ENCODE measurements around the gene SLC4A1. TPM values are rescaled to one million over a fixed set of nuclear protein-coding genes. Genes with fewer than 3 reads are reported as not detected.

SLC4A1 gene
- total and polyA plus RNA-seq, 2 donors (not counting 3 experiments of a cell fraction or from before 2014, with no cell fraction given) = not detected

- TF ChIP-seq GATA2 (IDR thresholded peaks at IDR 0.05; ENCODE audit: insufficient read depth, insufficient read length, low read depth, low read length) (no peak), EZH2 (IDR thresholded peaks at IDR 0.05; ENCODE audit: borderline replicate concordance, low read depth, low read length, severe bottlenecking) (no peak), JUN (IDR thresholded peaks at IDR 0.05; ENCODE audit: borderline replicate concordance, insufficient read depth, insufficient read length, low read depth) (no peak), POLR2AphosphoS5 (IDR thresholded peaks at IDR 0.05; ENCODE audit: insufficient read depth, low read depth, low read length) (no peak), POLR2A (IDR thresholded peaks at IDR 0.05; ENCODE audit: low read depth, low read length) (no peak), FOS (IDR thresholded peaks at IDR 0.05; ENCODE audit: borderline replicate concordance, insufficient read depth, low read length) (no peak)
- TF ChIP-seq, protein P1, sequence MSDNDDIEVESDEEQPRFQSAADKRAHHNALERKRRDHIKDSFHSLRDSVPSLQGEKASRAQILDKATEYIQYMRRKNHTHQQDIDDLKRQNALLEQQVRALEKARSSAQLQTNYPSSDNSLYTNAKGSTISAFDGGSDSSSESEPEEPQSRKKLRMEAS (IDR thresholded peaks at IDR 0.05; ENCODE audit: insufficient read depth, insufficient read length) = no peak
- Histone ChIP-seq H3K79me2 (ENCODE audit: control insufficient read depth, insufficient read depth, low read length) (no peaks in the 10 kb centered on the region), H3K9me3 (replicated peaks; ENCODE audit: control insufficient read depth, insufficient read depth, low read length) (no peaks in the 10 kb centered on the region), H3K27me3 (ENCODE audit: control insufficient read depth in 2 of 2, insufficient read depth in 2 of 2, low read length in 2 of 2) (no peaks in the 10 kb centered on the region), H3K4me2 (ENCODE audit: insufficient read depth, low read length) (no peak overlapping the region), H3K9me1 (replicated peaks; ENCODE audit: control insufficient read depth, extremely low read depth, insufficient read depth, low read length) (no peaks in the 10 kb centered on the region), H3K4me1 (ENCODE audit: control insufficient read depth, extremely low read depth, insufficient read depth, low read length) (no peaks in the 10 kb centered on the region), H4K20me1 (replicated peaks; ENCODE audit: control insufficient read depth, extremely low read depth, insufficient read depth, low read length) (no peaks in the 10 kb centered on the region), H3K9ac (replicated peaks; ENCODE audit: extremely low read depth, insufficient read depth, low read length) (no peak overlapping the region), H3K27ac (ENCODE audit: insufficient read depth, low read depth, low read length) (no peak overlapping the region), H3K4me3 (replicated peaks in 1 of 3; ENCODE audit: insufficient read depth in 1 of 3, low read depth in 1 of 3, low read length in 3 of 3) (no peak overlapping the region), H3K36me3 (ENCODE audit: control insufficient read depth in 2 of 2, extremely low read depth in 1 of 2, insufficient read depth in 2 of 2, low read length in 2 of 2) (no peaks in the 10 kb centered on the region), H2AFZ (ENCODE audit: low read depth, low read length) (no peak overlapping the region)
- no peak for DNase-seq (ENCODE audit: low read depth, low spot score)
- CTCF ChIA-PET = interaction anchor here (1.5 to 1.8 kb wide), 2 partner anchors 12 to 21 kb away, joined by 3 to 8 read pairs; partner anchors contain the start of gene RUNDC3A
- intact Hi-C loops (cut with micrococcal nuclease) = no loop called here
- no peak for FAIRE-seq
- POLR2A ChIA-PET = no interaction called here
- dilution Hi-C loops (cut with MboI; ENCODE audit: extremely low pct_ligation_motif_present, low sequenced_read_pairs) = no loop called here
- no TSS peak for BruUV-seq (replicated peaks)
Measured at GRCh38 chr17:44287651-44288050, 19.7 kb upstream of the SLC4A1 start.

- intact Hi-C loops (cut with micrococcal nuclease) (no loop called here), dilution Hi-C loops (cut with MboI; ENCODE audit: extremely low pct_ligation_motif_present, low sequenced_read_pairs) (no loop called here)
- Histone ChIP-seq H3K79me2 (ENCODE audit: control insufficient read depth, insufficient read depth, low read length) (no peaks in the 10 kb centered on the region), H3K27ac (ENCODE audit: insufficient read depth, low read depth, low read length) (no peak overlapping the region), H3K27me3 (ENCODE audit: control insufficient read depth in 2 of 2, insufficient read depth in 2 of 2, low read length in 2 of 2) (no peaks in the 10 kb centered on the region), H3K9me3 (replicated peaks; ENCODE audit: control insufficient read depth, insufficient read depth, low read length) (no peaks in the 10 kb centered on the region), H4K20me1 (replicated peaks; ENCODE audit: control insufficient read depth, extremely low read depth, insufficient read depth, low read length) (no peaks in the 10 kb centered on the region), H3K9me1 (replicated peaks; ENCODE audit: control insufficient read depth, extremely low read depth, insufficient read depth, low read length) (no peaks in the 10 kb centered on the region), H3K4me1 (ENCODE audit: control insufficient read depth, extremely low read depth, insufficient read depth, low read length) (peaks cover 15% of the 10 kb centered on the region), H2AFZ (ENCODE audit: low read depth, low read length) (no peak overlapping the region), H3K9ac (replicated peaks; ENCODE audit: extremely low read depth, insufficient read depth, low read length) (no peak overlapping the region), H3K36me3 (ENCODE audit: control insufficient read depth in 2 of 2, extremely low read depth in 1 of 2, insufficient read depth in 2 of 2, low read length in 2 of 2) (no peaks in the 10 kb centered on the region), H3K4me3 (replicated peaks in 1 of 3; ENCODE audit: insufficient read depth in 1 of 3, low read depth in 1 of 3, low read length in 3 of 3) (no peak overlapping the region), H3K4me2 (ENCODE audit: insufficient read depth, low read length) (no peak overlapping the region)
- FAIRE-seq (no peak), DNase-seq (ENCODE audit: low read depth, low spot score) (no peak)
- CTCF ChIA-PET = no interaction called here
- BruUV-seq (replicated peaks) = no TSS peak
- POLR2A ChIA-PET = no interaction called here
- no peak for TF ChIP-seq GATA2 (IDR thresholded peaks at IDR 0.05; ENCODE audit: insufficient read depth, insufficient read length, low read depth, low read length)
- no peak for TF ChIP-seq POLR2AphosphoS5 (IDR thresholded peaks at IDR 0.05; ENCODE audit: insufficient read depth, low read depth, low read length)
- no peak for TF ChIP-seq FOS (IDR thresholded peaks at IDR 0.05; ENCODE audit: borderline replicate concordance, insufficient read depth, low read length)
- no peak for TF ChIP-seq CTCF (IDR thresholded peaks at IDR 0.05; ENCODE audit: extremely low read depth in 1 of 2, insufficient read depth in 1 of 2, low read depth in 1 of 2, low read length in 2 of 2)
- no peak for TF ChIP-seq JUN (IDR thresholded peaks at IDR 0.05; ENCODE audit: borderline replicate concordance, insufficient read depth, insufficient read length, low read depth)
- no peak for TF ChIP-seq POLR2A (IDR thresholded peaks at IDR 0.05; ENCODE audit: low read depth, low read length)
- TF ChIP-seq MYC (IDR thresholded peaks at IDR 0.05; ENCODE audit: low read depth, low read length) = no peak
- TF ChIP-seq, protein P1 (IDR thresholded peaks at IDR 0.05; ENCODE audit: insufficient read depth, insufficient read length) = no peak
- no peak for TF ChIP-seq EZH2 (IDR thresholded peaks at IDR 0.05; ENCODE audit: borderline replicate concordance, low read depth, low read length, severe bottlenecking)
Measured at GRCh38 chr17:44284024-44284400, 16.1 kb upstream of the SLC4A1 start.

All from endothelial cell of umbilical vein (primary cell).